ENCODE results near the gene TRABD.

TRABD gene

GRCh38 chr22:50220603-50221409 lies 35.1 kb downstream of the TRABD start:
- no peak for DNase-seq

GRCh38 chr22:50221410-50222300 lies 35.9 kb downstream of the TRABD start:
- DNase-seq: no peak

- DNase-seq: no peak
Measured at GRCh38 chr22:50222508-50222907, 36.8 kb downstream of the TRABD start.

GRCh38 chr22:50224071-50224470 lies 38.4 kb downstream of the TRABD start:
- no peak for DNase-seq

- DNase-seq: no peak
Measured at GRCh38 chr22:50225200-50225969, 39.7 kb downstream of the TRABD start.

- no peak for DNase-seq
Measured at GRCh38 chr22:50226063-50226874, 40.6 kb downstream of the TRABD start.

- no peak for DNase-seq
Measured at GRCh38 chr22:50226875-50227165, 41.1 kb downstream of the TRABD start.

GRCh38 chr22:50227579-50228215 lies 42.0 kb downstream of the TRABD start:
- no peak for DNase-seq

- DNase-seq: no peak
Measured at GRCh38 chr22:50228366-50228765, 42.7 kb downstream of the TRABD start.

GRCh38 chr22:50229370-50229769 lies 43.7 kb downstream of the TRABD start:
- no peak for DNase-seq

- DNase-seq: no peak
Measured at GRCh38 chr22:50232481-50233151, 46.9 kb downstream of the TRABD start.

- DNase-seq: no peak
Measured at GRCh38 chr22:50233223-50233622, 47.5 kb downstream of the TRABD start.

GRCh38 chr22:50236731-50237409 lies 51.2 kb downstream of the TRABD start:
- DNase-seq: no peak

- no peak for DNase-seq
Measured at GRCh38 chr22:50238755-50239154, 53.0 kb downstream of the TRABD start.

- no peak for DNase-seq
Measured at GRCh38 chr22:50242406-50242949, 56.8 kb downstream of the TRABD start.

GRCh38 chr22:50243685-50244419 lies 58.1 kb downstream of the TRABD start:
- no peak for DNase-seq

- DNase-seq: peak; percentile 74
Measured at GRCh38 chr22:50244420-50245213, 58.9 kb downstream of the TRABD start, which contains the start of gene TUBGCP6. TUBGCP6 (minus strand) TSS chr22:50245023; CDS start chr22:50244459, 564 bp downstream.

GRCh38 chr22:50245214-50246072 lies 59.7 kb downstream of the TRABD start:
- no peak for DNase-seq
